GM20431 (cell line): ENCODE results near the gene TBC1D19.

Experiments used
- in situ Hi-C: fragments of 300-500 bp; cut with MseI, MboI; formaldehyde crosslinking; loops from one replicate; pipeline ENCODE4 v1.15.0; 2020; ENCODE audit warnings: low sequenced_read_pairs; ENCODE audit not compliant: unreplicated experiment

Gene TBC1D19

DNA sequence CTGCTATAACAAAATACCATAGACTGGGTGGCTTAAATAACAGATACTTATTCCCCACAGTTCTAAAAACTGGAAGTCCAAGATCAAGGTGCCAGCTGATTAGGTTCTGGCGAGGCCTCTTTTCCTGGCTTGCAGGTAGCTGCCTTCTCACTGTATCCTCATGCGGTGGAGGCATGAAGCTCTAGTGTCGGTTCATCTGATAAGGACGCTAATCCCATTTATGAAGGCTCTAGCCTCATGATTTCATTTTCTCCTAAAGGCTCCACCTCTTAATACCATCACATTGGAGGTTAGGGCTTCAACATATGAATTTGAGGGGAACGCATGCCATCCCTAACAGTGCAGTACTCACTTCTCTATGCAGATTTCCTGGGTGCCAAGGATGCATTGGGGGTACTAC, 218.9 kb downstream of the TBC1D19 start:
- in situ Hi-C loops = no loop called here

DNA sequence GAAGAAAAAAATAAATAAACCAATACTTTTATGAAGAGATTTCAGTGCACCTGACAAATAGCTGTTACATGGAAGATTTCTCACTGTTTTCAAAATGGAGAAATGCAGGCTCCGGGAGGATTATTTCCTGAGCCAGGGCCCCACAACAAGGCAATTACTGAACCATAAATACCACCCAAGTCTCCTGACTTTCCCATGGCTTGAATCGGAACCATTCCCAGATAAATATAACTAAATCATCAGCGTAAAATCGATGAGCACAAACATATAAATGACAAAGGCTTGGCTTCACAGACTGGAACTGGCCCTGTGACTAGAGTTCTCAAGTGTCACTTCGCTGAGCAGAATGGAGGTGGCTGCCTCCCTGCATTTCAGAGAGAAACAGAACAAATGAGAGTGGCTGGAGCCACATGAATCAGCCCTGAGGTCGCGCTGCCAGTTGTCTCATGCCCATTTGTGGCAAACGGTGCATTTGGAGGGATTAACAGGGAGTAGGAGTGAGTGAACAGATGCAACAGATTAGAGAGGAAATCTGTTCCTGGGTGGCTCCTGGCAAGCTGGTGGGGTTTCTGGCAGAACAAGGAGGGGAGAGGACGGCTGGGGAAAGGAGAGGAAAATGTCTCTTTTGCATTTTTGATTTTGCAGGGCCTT, 219.5 kb downstream of the TBC1D19 start:
- in situ Hi-C loops = no loop called here

DNA sequence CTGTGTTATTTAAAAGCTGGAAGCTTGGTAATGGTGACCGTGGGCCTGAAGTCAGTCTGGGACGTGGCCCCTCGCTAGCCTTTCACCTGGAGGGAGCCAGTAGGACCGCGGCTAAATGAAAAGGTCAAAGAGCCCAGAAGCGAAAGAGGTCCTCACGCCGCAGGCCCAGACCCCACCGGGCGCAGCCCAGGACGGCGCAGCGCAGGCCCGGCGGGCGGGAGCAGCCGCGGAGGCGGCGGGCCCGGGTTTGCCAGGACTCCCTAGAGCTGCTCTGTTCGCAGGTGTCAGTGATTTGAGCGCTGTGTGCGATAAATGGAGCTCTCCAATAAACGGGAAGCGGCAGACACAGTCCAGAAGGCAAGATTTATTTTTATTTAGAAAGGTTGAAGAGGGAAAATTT, 220.6 kb downstream of the TBC1D19 start:
- in situ Hi-C loops = no loop called here

DNA sequence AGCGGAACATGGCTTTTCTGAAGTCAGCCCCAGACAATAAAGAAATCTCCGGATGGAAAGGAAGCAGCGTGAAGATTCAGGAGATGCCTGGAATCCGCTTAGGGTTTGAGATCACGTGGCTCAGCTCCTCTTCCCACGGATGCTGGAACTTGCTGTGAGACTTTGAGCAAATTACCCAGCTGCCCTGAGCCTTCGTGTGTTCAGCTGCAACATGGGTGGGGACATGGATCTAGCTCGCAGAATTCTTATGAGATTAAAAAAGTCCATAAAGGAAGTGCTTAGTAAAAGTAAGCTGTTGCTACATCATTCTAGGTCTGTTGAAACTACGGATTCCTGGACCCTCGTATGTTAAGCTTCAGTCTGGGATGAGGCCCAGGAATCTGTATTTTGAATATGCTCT, 221.0 kb downstream of the TBC1D19 start:
- in situ Hi-C loops = no loop called here
